ENCODE data around the gene SMAP2. TPM values are rescaled to one million over a fixed set of nuclear protein-coding genes. Genes with fewer than 3 reads are reported as not detected.

Gene SMAP2
- total and polyA plus RNA-seq, 2 of the 4 experiments (the other 2 are of a cell fraction) = 30.1 to 31.0 TPM

GRCh38 chr1:40416709-40417108 lies 43.2 kb downstream of the SMAP2 start:
- Histone ChIP-seq H3K9me1 (ENCODE audit: insufficient read depth, low read length) (peaks cover 7% of the 10 kb centered on the region; the same call in 1 of the 2 replicates), H3K4ac (ENCODE audit: low read depth, low read length) (no peak overlapping the region), H3K79me1 (ENCODE audit: low read depth in 1 of 2, low read length in 2 of 2) (peaks cover 12% of the 10 kb centered on the region in 2 experiments), H3K4me3 (ENCODE audit: insufficient read depth, low read depth, low read length) (no peak overlapping the region), H4K20me1 (ENCODE audit: insufficient read depth, low read length) (no peaks in the 10 kb centered on the region), H4K91ac (ENCODE audit: insufficient read depth, low read depth, low read length) (no peak overlapping the region), H3K14ac (replicated peaks; ENCODE audit: low read depth, low read length) (no peak overlapping the region), H2BK20ac (ENCODE audit: low read depth, low read length) (no peak overlapping the region), H2AK5ac (ENCODE audit: low read depth, low read length) (no peak overlapping the region), H4K8ac (ENCODE audit: low read depth in 2 of 2, low read length in 2 of 2) (no peak overlapping the region), H2BK5ac (ENCODE audit: low read depth, low read length, poor library complexity, severe bottlenecking) (no peak overlapping the region), H3K23ac (ENCODE audit: low read depth, low read length) (no peak overlapping the region), H2BK120ac (ENCODE audit: low read depth, low read length) (no peak overlapping the region), H3K56ac (ENCODE audit: extremely low read depth, insufficient read depth, low read length) (no peak overlapping the region), H2AK9ac (replicated peaks; ENCODE audit: low read depth, low read length, poor library complexity) (no peak overlapping the region), H3K4me2 (ENCODE audit: low read depth, low read length) (no peak overlapping the region), H3K9me3 (ENCODE audit: control insufficient read depth, insufficient read depth, low read length) (no peaks in the 10 kb centered on the region), H4K5ac (ENCODE audit: low read depth, low read length) (no peak overlapping the region), H3K36me3 (ENCODE audit: control insufficient read depth, insufficient read depth, low read length) (peaks cover 24% of the 10 kb centered on the region), H3K27ac (ENCODE audit: insufficient read depth, low read length) (no peak overlapping the region), H3K18ac (ENCODE audit: low read depth, low read length) (no peak overlapping the region), H2BK15ac (ENCODE audit: low read depth, low read length) (no peak overlapping the region), H3K27me3 (ENCODE audit: control insufficient read depth, insufficient read depth, low read length) (no peaks in the 10 kb centered on the region), H3K4me1 (ENCODE audit: control insufficient read depth, insufficient read depth, low read length) (no peaks in the 10 kb centered on the region; the same call in 1 of the 2 replicates), H3K9ac (ENCODE audit: low read depth, low read length) (no peak overlapping the region), H2AFZ (replicated peaks; ENCODE audit: low read length, poor library complexity) (peak overlapping the region; percentile 29)
- in situ Hi-C loops (cut with MboI; ENCODE audit: low sequenced_read_pairs) (no loop called here), dilution Hi-C loops (cut with HindIII; ENCODE audit: low sequenced_read_pairs, unreplicated experiment) (no loop called here), intact Hi-C loops (cut with micrococcal nuclease) (no loop called here)
- ATAC-seq (ENCODE audit: low read depth) (no peak), DNase-seq (no peak)
- CTCF ChIA-PET = interaction anchor here (1.5 kb wide), 1 partner anchor 21 kb away, joined by 3 read pairs; no protein-coding TSS in a partner anchor
- WGBS, 2 experiments (ENCODE audit: extremely low coverage in 2 of 2, insufficient read length in 1 of 2) = 100% methylated on average over 1 of the region's 4 CpGs; no CpG with 5 or more reads in 1 of the 2 experiments
- POLR2A ChIA-PET (ENCODE audit: unreplicated experiment) = no interaction called here
- TF ChIP-seq MAFK (IDR thresholded peaks at IDR 0.05; ENCODE audit: low read depth, low read length) (no peak), RCOR1 (IDR thresholded peaks at IDR 0.05; ENCODE audit: insufficient replicate concordance, low read length) (no peak), POLR2A (IDR thresholded peaks at IDR 0.05; ENCODE audit: low read depth, low read length) (no peak), CEBPB (IDR thresholded peaks at IDR 0.05; ENCODE audit: low read depth, low read length) (no peak), SMC3 (IDR thresholded peaks at IDR 0.05; ENCODE audit: low read depth, low read length) (no peak), RFX5 (IDR thresholded peaks at IDR 0.05; ENCODE audit: low read depth, low read length) (no peak), FOS (IDR thresholded peaks at IDR 0.05; ENCODE audit: low read depth, low read length) (no peak), NFE2L2 (IDR thresholded peaks at IDR 0.05; ENCODE audit: low read depth, low read length) (no peak), CTCF (conservative IDR thresholded peaks at IDR 0.05; ENCODE audit: low read depth, low read length) (no peak), MXI1 (IDR thresholded peaks at IDR 0.05; ENCODE audit: borderline replicate concordance, low read depth, low read length) (no peak), CHD1 (IDR thresholded peaks at IDR 0.05; ENCODE audit: low read depth, low read length) (no peak), MAZ (IDR thresholded peaks at IDR 0.05; ENCODE audit: borderline replicate concordance, low read depth, low read length) (no peak), RAD21 (IDR thresholded peaks at IDR 0.05; ENCODE audit: low read length) (no peak), BHLHE40 (IDR thresholded peaks at IDR 0.05; ENCODE audit: low read depth, low read length) (no peak)
- TF ChIP-seq, protein P1, sequence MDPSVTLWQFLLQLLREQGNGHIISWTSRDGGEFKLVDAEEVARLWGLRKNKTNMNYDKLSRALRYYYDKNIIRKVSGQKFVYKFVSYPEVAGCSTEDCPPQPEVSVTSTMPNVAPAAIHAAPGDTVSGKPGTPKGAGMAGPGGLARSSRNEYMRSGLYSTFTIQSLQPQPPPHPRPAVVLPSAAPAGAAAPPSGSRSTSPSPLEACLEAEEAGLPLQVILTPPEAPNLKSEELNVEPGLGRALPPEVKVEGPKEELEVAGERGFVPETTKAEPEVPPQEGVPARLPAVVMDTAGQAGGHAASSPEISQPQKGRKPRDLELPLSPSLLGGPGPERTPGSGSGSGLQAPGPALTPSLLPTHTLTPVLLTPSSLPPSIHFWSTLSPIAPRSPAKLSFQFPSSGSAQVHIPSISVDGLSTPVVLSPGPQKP (IDR thresholded peaks at IDR 0.05; ENCODE audit: borderline replicate concordance, low read depth, low read length) = no peak
- TF ChIP-seq, protein P2, sequence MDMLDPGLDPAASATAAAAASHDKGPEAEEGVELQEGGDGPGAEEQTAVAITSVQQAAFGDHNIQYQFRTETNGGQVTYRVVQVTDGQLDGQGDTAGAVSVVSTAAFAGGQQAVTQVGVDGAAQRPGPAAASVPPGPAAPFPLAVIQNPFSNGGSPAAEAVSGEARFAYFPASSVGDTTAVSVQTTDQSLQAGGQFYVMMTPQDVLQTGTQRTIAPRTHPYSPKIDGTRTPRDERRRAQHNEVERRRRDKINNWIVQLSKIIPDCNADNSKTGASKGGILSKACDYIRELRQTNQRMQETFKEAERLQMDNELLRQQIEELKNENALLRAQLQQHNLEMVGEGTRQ (IDR thresholded peaks at IDR 0.05; ENCODE audit: low read depth, low read length) = no peak
- no TSS peak for BruUV-seq (replicated peaks)

Measured in IMR-90 (cell line).